HepG2 (cell line): ENCODE data around the gene VPREB3. TPM values are rescaled to one million over a fixed set of nuclear protein-coding genes. Genes with fewer than 3 reads are reported as not detected.

Experiments used
- ATF7-NPFF ChIP-seq: sonication (generic); formaldehyde crosslinking; IDR thresholded peaks from 2 replicates; pipeline ENCODE4 v1.8.1; 2023; ENCODE audit warnings: mild to moderate bottlenecking, low read depth, missing genetic modification reagents, moderate library complexity
- FOXK1 ChIP-seq: sonication (generic); formaldehyde crosslinking; IDR thresholded peaks from 2 replicates; pipeline ENCODE4 v1.4.0; 2020; ENCODE audit warnings: low read depth, missing genetic modification reagents, borderline replicate concordance
- MAZ ChIP-seq, 2 experiments: sonication (generic) in 1 of 2; formaldehyde crosslinking in 1 of 2; IDR thresholded peaks; 2 replicates each; pipeline versions ENCODE4 v1.5.0 to v1.6.1; 2012 to 2020; ENCODE audit warnings: low read depth in 2 of 2, mild to moderate bottlenecking in 2 of 2, borderline replicate concordance in 1 of 2, improper control_type of control experiment in 1 of 2, low read length in 1 of 2, missing genetic modification reagents in 1 of 2, moderate library complexity in 1 of 2
- MXI1 ChIP-seq: IDR thresholded peaks from 3 replicates; pipeline ENCODE4 v1.6.1; 2012; ENCODE audit warnings: low read depth, low read length, inconsistent platforms, borderline replicate concordance
- NBN ChIP-seq: fragments of 450-650 bp; conservative IDR thresholded peaks from 2 replicates; pipeline ENCODE4 v1.6.1; 2017
- NR2F6 ChIP-seq, 2 experiments: IDR thresholded peaks; 2 replicates each; pipeline ENCODE4 v1.6.1; 2016; ENCODE audit warnings: antibody characterized with exemption in 1 of 2, mild to moderate bottlenecking in 1 of 2
- PHF21A ChIP-seq: sonication (generic); formaldehyde crosslinking; IDR thresholded peaks from 2 replicates; pipeline ENCODE4 v1.5.0; 2020; ENCODE audit warnings: mild to moderate bottlenecking, missing genetic modification reagents
- RBFOX2 ChIP-seq: fragments of 200-400 bp; formaldehyde crosslinking; IDR thresholded peaks from 2 replicates; pipeline ENCODE4 v1.6.1; 2017; ENCODE audit warnings: low read depth, mild to moderate bottlenecking, low read length
- SAFB2 ChIP-seq: sonication (generic); formaldehyde crosslinking; IDR thresholded peaks from 2 replicates; pipeline ENCODE4 v1.5.1; 2020; ENCODE audit warnings: missing genetic modification reagents, low read depth, mild to moderate bottlenecking, borderline replicate concordance
- SAP130 ChIP-seq: IDR thresholded peaks from 2 replicates; pipeline ENCODE4 v1.6.1; 2016; ENCODE audit warnings: low read depth
- SRY ChIP-seq: sonication (generic); formaldehyde crosslinking; IDR thresholded peaks from 2 replicates; pipeline ENCODE4 v1.8.0; 2022; ENCODE audit warnings: mild to moderate bottlenecking, missing genetic modification reagents
- TAF1 ChIP-seq: sonication (generic); formaldehyde crosslinking; IDR thresholded peaks from 2 replicates; pipeline ENCODE4 v1.4.0; 2020; ENCODE audit warnings: missing genetic modification reagents
- TBL1XR1 ChIP-seq: fragments of 150-350 bp; IDR thresholded peaks from 2 replicates; pipeline ENCODE4 v1.6.1; 2014; ENCODE audit warnings: borderline replicate concordance, low read length; ENCODE audit not compliant: partially characterized antibody
- ZFX ChIP-seq: sonication (generic); formaldehyde crosslinking; IDR thresholded peaks from 2 replicates; pipeline ENCODE4 v1.4.0; 2020; ENCODE audit warnings: mild to moderate bottlenecking, low read depth, missing genetic modification reagents, moderate library complexity
- ZFY ChIP-seq: sonication (generic); formaldehyde crosslinking; IDR thresholded peaks from 2 replicates; pipeline ENCODE4 v1.4.0; 2020; ENCODE audit warnings: missing genetic modification reagents
- ZNF343 ChIP-seq: sonication (generic); formaldehyde crosslinking; IDR thresholded peaks from 2 replicates; pipeline ENCODE4 v1.4.0; 2020; ENCODE audit warnings: mild to moderate bottlenecking, missing genetic modification reagents
- ZNF788 ChIP-seq: sonication (generic); formaldehyde crosslinking; IDR thresholded peaks from 2 replicates; pipeline ENCODE4 v1.5.0; 2020; ENCODE audit warnings: mild to moderate bottlenecking, missing genetic modification reagents, borderline replicate concordance
- polyA plus RNA-seq, 8 experiments: library from polyadenylated mRNA; depleted of rRNA in 3 of 8; stranded (reverse) in 7 of 8; unstranded in 1 of 8; fragments of >200 nt; fragmentation: Illumina TruSeq in 4 of 8; extraction: Trizol in 4 of 8; gene quantifications; 2 replicates each; pipeline versions ENCODE4 v1.2.1 to v1.2.3, GENCODE V29; 2011 to 2016; ENCODE audit warnings: low read depth in 4 of 8, missing spikeins in 1 of 8, mixed read lengths in 1 of 8; ENCODE audit not compliant: insufficient read depth in 1 of 8
- total RNA-seq, 5 experiments: library from RNA; depleted of rRNA; stranded (reverse); fragments of >200 nt; fragmentation: Illumina TruSeq; extraction: Trizol; gene quantifications; 2 replicates each; pipeline ENCODE4 v1.2.3, GENCODE V29; 2016; ENCODE audit warnings: low read depth in 1 of 5
- TF ChIP-seq, protein P1 (sequence below): sonication (generic); formaldehyde crosslinking; IDR thresholded peaks from 2 replicates; pipeline ENCODE4 v1.5.0; 2020; ENCODE audit warnings: missing genetic modification reagents, mild to moderate bottlenecking, borderline replicate concordance
- TF ChIP-seq, protein P2 (sequence below): IDR thresholded peaks from 2 replicates; pipeline ENCODE4 v1.6.1; 2016; ENCODE audit warnings: mild to moderate bottlenecking
- TF ChIP-seq, protein P3 (sequence below): sonication (generic); formaldehyde crosslinking; IDR thresholded peaks from 2 replicates; pipeline ENCODE4 v1.4.0; 2020; ENCODE audit warnings: mild to moderate bottlenecking, missing genetic modification reagents
- TF ChIP-seq, protein P4 (sequence below): sonication (generic); formaldehyde crosslinking; IDR thresholded peaks from 2 replicates; pipeline ENCODE4 v1.5.1; 2020; ENCODE audit warnings: mild to moderate bottlenecking, missing genetic modification reagents, moderate library complexity
- TF ChIP-seq, protein P5 (sequence below): sonication (generic); formaldehyde crosslinking; IDR thresholded peaks from 2 replicates; pipeline ENCODE4 v1.4.0; 2020; ENCODE audit warnings: missing genetic modification reagents

VPREB3 gene
- total and polyA plus RNA-seq, 2 of the 13 experiments (the other 11 are each of a cell fraction or from before 2014, with no cell fraction given) = 0.22 TPM; not detected in 1

DNA sequence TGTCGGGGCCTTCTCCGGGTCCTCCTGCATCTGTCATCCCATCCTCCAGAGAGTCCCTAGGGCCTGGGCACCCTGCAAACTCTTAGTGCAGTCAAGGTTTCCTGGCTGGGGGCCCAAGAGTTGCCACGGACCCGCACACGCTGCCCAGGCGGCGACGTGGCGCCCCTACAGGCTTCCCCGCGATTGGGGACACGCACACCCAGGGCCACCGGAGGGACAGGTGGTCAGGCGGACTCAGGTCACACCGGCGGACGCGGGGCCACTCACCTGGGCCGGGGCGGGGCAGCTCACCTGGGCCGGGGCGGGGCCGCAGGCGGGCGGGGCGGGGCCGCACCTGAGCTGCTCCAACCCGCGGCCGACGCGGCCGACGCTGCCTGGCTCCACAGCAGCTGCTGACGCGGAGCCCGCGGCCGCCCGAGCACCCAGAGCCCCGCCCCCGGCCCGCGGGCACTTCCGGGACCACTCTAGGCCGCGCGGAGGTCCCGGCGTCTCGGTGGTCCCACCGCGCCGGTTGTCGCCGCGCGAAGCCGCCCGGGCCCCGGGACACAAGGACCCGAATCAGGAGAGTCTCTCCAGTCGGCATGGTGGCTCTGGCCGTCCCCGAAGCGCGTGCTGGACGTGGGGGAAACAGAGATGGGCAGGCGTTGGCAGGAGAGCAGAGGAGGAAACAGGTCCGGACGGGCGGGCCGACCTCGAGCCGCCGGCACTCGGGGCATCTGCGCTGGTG lies 3.3 kb downstream of the VPREB3 start, which contains the start of gene ZNF70 (continued):
- TF ChIP-seq, protein P1, sequence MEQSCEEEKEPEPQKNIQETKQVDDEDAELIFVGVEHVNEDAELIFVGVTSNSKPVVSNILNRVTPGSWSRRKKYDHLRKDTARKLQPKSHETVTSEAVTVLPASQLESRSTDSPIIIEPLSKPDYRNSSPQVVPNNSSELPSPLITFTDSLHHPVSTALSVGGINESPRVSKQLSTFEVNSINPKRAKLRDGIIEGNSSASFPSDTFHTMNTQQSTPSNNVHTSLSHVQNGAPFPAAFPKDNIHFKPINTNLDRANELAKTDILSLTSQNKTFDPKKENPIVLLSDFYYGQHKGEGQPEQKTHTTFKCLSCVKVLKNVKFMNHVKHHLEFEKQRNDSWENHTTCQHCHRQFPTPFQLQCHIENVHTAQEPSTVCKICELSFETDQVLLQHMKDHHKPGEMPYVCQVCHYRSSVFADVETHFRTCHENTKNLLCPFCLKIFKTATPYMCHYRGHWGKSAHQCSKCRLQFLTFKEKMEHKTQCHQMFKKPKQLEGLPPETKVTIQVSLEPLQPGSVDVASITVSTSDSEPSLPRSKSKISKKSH (CRISPR knock-in tag) = peak; percentile 24; the same call in 1 of the 2 replicates
- no peak for TF ChIP-seq NBN
- peak; percentile 59 for TF ChIP-seq TAF1
- TF ChIP-seq PHF21A (CRISPR knock-in tag) = peak; percentile 27; the same call in 1 of the 2 replicates
- TF ChIP-seq, protein P2, sequence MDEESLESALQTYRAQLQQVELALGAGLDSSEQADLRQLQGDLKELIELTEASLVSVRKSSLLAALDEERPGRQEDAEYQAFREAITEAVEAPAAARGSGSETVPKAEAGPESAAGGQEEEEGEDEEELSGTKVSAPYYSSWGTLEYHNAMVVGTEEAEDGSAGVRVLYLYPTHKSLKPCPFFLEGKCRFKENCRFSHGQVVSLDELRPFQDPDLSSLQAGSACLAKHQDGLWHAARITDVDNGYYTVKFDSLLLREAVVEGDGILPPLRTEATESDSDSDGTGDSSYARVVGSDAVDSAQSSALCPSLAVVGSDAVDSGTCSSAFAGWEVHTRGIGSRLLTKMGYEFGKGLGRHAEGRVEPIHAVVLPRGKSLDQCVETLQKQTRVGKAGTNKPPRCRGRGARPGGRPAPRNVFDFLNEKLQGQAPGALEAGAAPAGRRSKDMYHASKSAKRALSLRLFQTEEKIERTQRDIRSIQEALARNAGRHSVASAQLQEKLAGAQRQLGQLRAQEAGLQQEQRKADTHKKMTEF (CRISPR knock-in tag) = peak; percentile 71; the same call in 1 of the 2 replicates
- peak; percentile 58; the same call in 1 of the 2 replicates for TF ChIP-seq SRY (CRISPR knock-in tag)
- TF ChIP-seq ZNF343 = 0 out of 2 replicates have a peak, but pooled peaks have one; percentile 59
- peak; percentile 62; the same call in 1 of the 2 replicates for TF ChIP-seq ATF7-NPFF
- peak; percentile 40; the same call in 1 of the 2 replicates for TF ChIP-seq MAZ (IDR thresholded peaks at IDR 0.05; ENCODE audit: borderline replicate concordance, low read depth, low read length)
- TF ChIP-seq MAZ (CRISPR knock-in tag; IDR thresholded peaks at IDR 0.05; ENCODE audit: low read depth) = peak; percentile 84
- TF ChIP-seq, protein P3, sequence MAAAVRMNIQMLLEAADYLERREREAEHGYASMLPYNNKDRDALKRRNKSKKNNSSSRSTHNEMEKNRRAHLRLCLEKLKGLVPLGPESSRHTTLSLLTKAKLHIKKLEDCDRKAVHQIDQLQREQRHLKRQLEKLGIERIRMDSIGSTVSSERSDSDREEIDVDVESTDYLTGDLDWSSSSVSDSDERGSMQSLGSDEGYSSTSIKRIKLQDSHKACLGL (CRISPR knock-in tag) = peak; percentile 84
- TF ChIP-seq ZFX (CRISPR knock-in tag) = peak; percentile 81; the same call in 1 of the 2 replicates
- TF ChIP-seq, protein P4, sequence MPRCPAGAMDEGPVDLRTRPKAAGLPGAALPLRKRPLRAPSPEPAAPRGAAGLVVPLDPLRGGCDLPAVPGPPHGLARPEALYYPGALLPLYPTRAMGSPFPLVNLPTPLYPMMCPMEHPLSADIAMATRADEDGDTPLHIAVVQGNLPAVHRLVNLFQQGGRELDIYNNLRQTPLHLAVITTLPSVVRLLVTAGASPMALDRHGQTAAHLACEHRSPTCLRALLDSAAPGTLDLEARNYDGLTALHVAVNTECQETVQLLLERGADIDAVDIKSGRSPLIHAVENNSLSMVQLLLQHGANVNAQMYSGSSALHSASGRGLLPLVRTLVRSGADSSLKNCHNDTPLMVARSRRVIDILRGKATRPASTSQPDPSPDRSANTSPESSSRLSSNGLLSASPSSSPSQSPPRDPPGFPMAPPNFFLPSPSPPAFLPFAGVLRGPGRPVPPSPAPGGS = 0 out of 2 replicates have a peak, but pooled peaks have one; percentile 32
- TF ChIP-seq ZNF788 (CRISPR knock-in tag) = 0 out of 2 replicates have a peak, but pooled peaks have one; percentile 31
- TF ChIP-seq SAP130 (CRISPR knock-in tag) = peak; percentile 66; the same call in 1 of the 2 replicates
- peak; percentile 83 for TF ChIP-seq ZFY (CRISPR knock-in tag)
- peak; percentile 91 for TF ChIP-seq RBFOX2
- no peak for TF ChIP-seq NR2F6 (IDR thresholded peaks at IDR 0.05)
- peak; percentile 4; the same call in 1 of the 2 replicates for TF ChIP-seq NR2F6 (CRISPR knock-in tag; IDR thresholded peaks at IDR 0.05)
- TF ChIP-seq, protein P5, sequence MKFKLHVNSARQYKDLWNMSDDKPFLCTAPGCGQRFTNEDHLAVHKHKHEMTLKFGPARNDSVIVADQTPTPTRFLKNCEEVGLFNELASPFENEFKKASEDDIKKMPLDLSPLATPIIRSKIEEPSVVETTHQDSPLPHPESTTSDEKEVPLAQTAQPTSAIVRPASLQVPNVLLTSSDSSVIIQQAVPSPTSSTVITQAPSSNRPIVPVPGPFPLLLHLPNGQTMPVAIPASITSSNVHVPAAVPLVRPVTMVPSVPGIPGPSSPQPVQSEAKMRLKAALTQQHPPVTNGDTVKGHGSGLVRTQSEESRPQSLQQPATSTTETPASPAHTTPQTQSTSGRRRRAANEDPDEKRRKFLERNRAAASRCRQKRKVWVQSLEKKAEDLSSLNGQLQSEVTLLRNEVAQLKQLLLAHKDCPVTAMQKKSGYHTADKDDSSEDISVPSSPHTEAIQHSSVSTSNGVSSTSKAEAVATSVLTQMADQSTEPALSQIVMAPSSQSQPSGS (CRISPR knock-in tag) = 0 out of 2 replicates have a peak, but pooled peaks have one; percentile 35
- TF ChIP-seq FOXK1 = no peak
- TF ChIP-seq SAFB2 (CRISPR knock-in tag) = no peak
- peak; percentile 69; the same call in 1 of the 3 replicates for TF ChIP-seq MXI1
- TF ChIP-seq TBL1XR1 = no peak
